Measurements from ENCODE around the gene UBE4B.

UBE4B gene

GRCh38 chr1:10207810-10208209 lies 175.1 kb downstream of the UBE4B start:
- no peak overlapping the region for H2BK5ac ChIP-seq (ENCODE audit: low read depth, low read length, poor library complexity)
- peaks cover 20% of the 10 kb centered on the region for H3K79me2 ChIP-seq (ENCODE audit: control insufficient read depth, insufficient read depth, low read length, poor library complexity)
- no peak for DNase-seq
- H3K4me2 ChIP-seq (ENCODE audit: low read length) = no peak overlapping the region
- H3K9me3 ChIP-seq (ENCODE audit: insufficient read depth, low read depth, low read length) = no peaks in the 10 kb centered on the region
- no peak overlapping the region for H2BK12ac ChIP-seq (ENCODE audit: low read length)
- no peak overlapping the region for H2BK120ac ChIP-seq (ENCODE audit: insufficient read depth, low read length, poor library complexity)
- no peak overlapping the region for H4K12ac ChIP-seq (ENCODE audit: low read depth, low read length)
- H3K18ac ChIP-seq (ENCODE audit: low read length) = no peak overlapping the region
- WGBS (ENCODE audit: extremely low coverage, insufficient coverage, insufficient read length) = no CpG with 5 or more reads among the region's 3 CpGs
- no peaks in the 10 kb centered on the region for H3K27me3 ChIP-seq (ENCODE audit: insufficient read depth, low read length)
- H3K36me3 ChIP-seq (ENCODE audit: control insufficient read depth in 1 of 2, insufficient read depth in 2 of 2, low read length in 2 of 2) = no peaks in the 10 kb centered on the region
- H4K8ac ChIP-seq (ENCODE audit: low read depth, low read length) = no peak overlapping the region
- no peak overlapping the region for H4K91ac ChIP-seq (ENCODE audit: low read depth, low read length)
- H3K27ac ChIP-seq (ENCODE audit: low read depth, low read length) = no peak overlapping the region
- peaks cover 0 to 3% of the 10 kb centered on the region in 2 experiments for H3K4me1 ChIP-seq (ENCODE audit: control insufficient read depth in 1 of 2, insufficient read depth in 2 of 2, low read length in 2 of 2)
- H3K9ac ChIP-seq (ENCODE audit: low read length) = no peak overlapping the region
- no peak overlapping the region for H2AFZ ChIP-seq (ENCODE audit: insufficient read depth, low read length, poor library complexity)
- H2AK5ac ChIP-seq (ENCODE audit: low read length) = no peak overlapping the region
- no peak overlapping the region for H3K4me3 ChIP-seq (ENCODE audit: low read depth, low read length)
- no peak overlapping the region for H3K14ac ChIP-seq (ENCODE audit: low read length)
- H3K4ac ChIP-seq (ENCODE audit: low read depth, low read length) = no peak overlapping the region
- H3K23ac ChIP-seq (ENCODE audit: low read length) = no peak overlapping the region
- peaks cover 15% of the 10 kb centered on the region for H3K79me1 ChIP-seq (ENCODE audit: low read length)

GRCh38 chr1:10208537-10208936 lies 175.8 kb downstream of the UBE4B start:
- Histone ChIP-seq H3K4me3 (ENCODE audit: low read depth, low read length) (no peak overlapping the region), H3K36me3 (ENCODE audit: control insufficient read depth in 1 of 2, insufficient read depth in 2 of 2, low read length in 2 of 2) (no peaks in the 10 kb centered on the region), H3K14ac (ENCODE audit: low read length) (no peak overlapping the region), H3K9me3 (ENCODE audit: insufficient read depth, low read depth, low read length) (no peaks in the 10 kb centered on the region), H3K4me2 (ENCODE audit: low read length) (no peak overlapping the region), H3K4me1 (ENCODE audit: control insufficient read depth in 1 of 2, insufficient read depth in 2 of 2, low read length in 2 of 2) (peaks cover 0 to 3% of the 10 kb centered on the region in 2 experiments), H2AK5ac (ENCODE audit: low read length) (no peak overlapping the region), H2BK120ac (ENCODE audit: insufficient read depth, low read length, poor library complexity) (no peak overlapping the region), H3K9ac (ENCODE audit: low read length) (no peak overlapping the region), H4K12ac (ENCODE audit: low read depth, low read length) (no peak overlapping the region), H3K79me2 (ENCODE audit: control insufficient read depth, insufficient read depth, low read length, poor library complexity) (peaks cover 20% of the 10 kb centered on the region), H3K27me3 (ENCODE audit: insufficient read depth, low read length) (no peaks in the 10 kb centered on the region), H3K18ac (ENCODE audit: low read length) (no peak overlapping the region), H3K23ac (ENCODE audit: low read length) (no peak overlapping the region), H2AFZ (ENCODE audit: insufficient read depth, low read length, poor library complexity) (no peak overlapping the region), H4K8ac (ENCODE audit: low read depth, low read length) (no peak overlapping the region), H2BK5ac (ENCODE audit: low read depth, low read length, poor library complexity) (no peak overlapping the region), H3K27ac (ENCODE audit: low read depth, low read length) (no peak overlapping the region), H2BK12ac (ENCODE audit: low read length) (no peak overlapping the region), H3K79me1 (ENCODE audit: low read length) (peaks cover 15% of the 10 kb centered on the region), H3K4ac (ENCODE audit: low read depth, low read length) (no peak overlapping the region), H4K91ac (ENCODE audit: low read depth, low read length) (no peak overlapping the region)
- WGBS (ENCODE audit: extremely low coverage, insufficient coverage, insufficient read length) = no CpG with 5 or more reads among the region's 11 CpGs
- peak in 1 of 2 donors; percentile 22 for DNase-seq

- WGBS (ENCODE audit: extremely low coverage, insufficient coverage, insufficient read length) = no CpG with 5 or more reads among the region's 8 CpGs
- Histone ChIP-seq H2BK12ac (ENCODE audit: low read length) (no peak overlapping the region), H2BK5ac (ENCODE audit: low read depth, low read length, poor library complexity) (peak overlapping the region; percentile 88), H3K9ac (ENCODE audit: low read length) (no peak overlapping the region), H3K27me3 (ENCODE audit: insufficient read depth, low read length) (no peaks in the 10 kb centered on the region), H3K79me2 (ENCODE audit: control insufficient read depth, insufficient read depth, low read length, poor library complexity) (peaks cover 24% of the 10 kb centered on the region), H4K12ac (ENCODE audit: low read depth, low read length) (peak overlapping the region; percentile 88), H3K4ac (ENCODE audit: low read depth, low read length) (no peak overlapping the region), H3K9me3 (ENCODE audit: insufficient read depth, low read depth, low read length) (no peaks in the 10 kb centered on the region), H3K27ac (ENCODE audit: low read depth, low read length) (peak overlapping the region; percentile 54), H3K14ac (ENCODE audit: low read length) (peak overlapping the region; percentile 84), H3K36me3 (ENCODE audit: control insufficient read depth in 1 of 2, insufficient read depth in 2 of 2, low read length in 2 of 2) (no peaks in the 10 kb centered on the region), H3K79me1 (ENCODE audit: low read length) (peaks cover 15% of the 10 kb centered on the region), H3K4me2 (ENCODE audit: low read length) (peak overlapping the region; percentile 82), H3K23ac (ENCODE audit: low read length) (no peak overlapping the region), H2BK120ac (ENCODE audit: insufficient read depth, low read length, poor library complexity) (no peak overlapping the region), H4K8ac (ENCODE audit: low read depth, low read length) (peak overlapping the region; percentile 88), H3K18ac (ENCODE audit: low read length) (peak overlapping the region; percentile 62), H4K91ac (ENCODE audit: low read depth, low read length) (peak overlapping the region; percentile 92), H2AFZ (ENCODE audit: insufficient read depth, low read length, poor library complexity) (peak overlapping the region; percentile 85), H3K4me1 (ENCODE audit: control insufficient read depth in 1 of 2, insufficient read depth in 2 of 2, low read length in 2 of 2) (peaks cover 2 to 3% of the 10 kb centered on the region in 2 experiments), H3K4me3 (ENCODE audit: low read depth, low read length) (peak overlapping the region; percentile 71), H2AK5ac (ENCODE audit: low read length) (no peak overlapping the region)
- no peak for DNase-seq
Observed at GRCh38 chr1:10209590-10209904, 176.8 kb downstream of the UBE4B start.

GRCh38 chr1:10209905-10210810 lies 177.4 kb downstream of the UBE4B start, which contains the start of gene KIF1B:
KIF1B (plus strand) TSS chr1:10210570; CDS start chr1:10232329, 21,759 bp downstream.
- DNase-seq = peak; percentile 98 to 99
- Histone ChIP-seq H4K12ac (ENCODE audit: low read depth, low read length) (peak within 1 kb of the TSS; percentile 88), H3K23ac (ENCODE audit: low read length) (no peak within 1 kb of the TSS), H2BK5ac (ENCODE audit: low read depth, low read length, poor library complexity) (peak within 1 kb of the TSS; percentile 88), H3K36me3 (ENCODE audit: control insufficient read depth in 1 of 2, insufficient read depth in 2 of 2, low read length in 2 of 2) (no peaks in the 10 kb centered on the region), H3K14ac (ENCODE audit: low read length) (peak within 1 kb of the TSS; percentile 87), H2BK12ac (ENCODE audit: low read length) (peak within 1 kb of the TSS; percentile 10), H3K4me2 (ENCODE audit: low read length) (peak within 1 kb of the TSS; percentile 82), H3K4me1 (ENCODE audit: control insufficient read depth in 1 of 2, insufficient read depth in 2 of 2, low read length in 2 of 2) (peaks cover 2 to 3% of the 10 kb centered on the region in 2 experiments), H2AFZ (ENCODE audit: insufficient read depth, low read length, poor library complexity) (peak within 1 kb of the TSS; percentile 85), H3K9me3 (ENCODE audit: insufficient read depth, low read depth, low read length) (no peaks in the 10 kb centered on the region), H3K9ac (ENCODE audit: low read length) (peak within 1 kb of the TSS; percentile 89), H3K27me3 (ENCODE audit: insufficient read depth, low read length) (no peaks in the 10 kb centered on the region), H3K18ac (ENCODE audit: low read length) (peak within 1 kb of the TSS; percentile 95), H3K79me2 (ENCODE audit: control insufficient read depth, insufficient read depth, low read length, poor library complexity) (peaks cover 24% of the 10 kb centered on the region), H2BK120ac (ENCODE audit: insufficient read depth, low read length, poor library complexity) (peak within 1 kb of the TSS; percentile 82), H3K4ac (ENCODE audit: low read depth, low read length) (peak within 1 kb of the TSS; percentile 87), H3K27ac (ENCODE audit: low read depth, low read length) (peak within 1 kb of the TSS; percentile 62), H2AK5ac (ENCODE audit: low read length) (peak within 1 kb of the TSS; percentile 12), H3K79me1 (ENCODE audit: low read length) (peaks cover 15% of the 10 kb centered on the region), H4K8ac (ENCODE audit: low read depth, low read length) (peak within 1 kb of the TSS; percentile 88), H4K91ac (ENCODE audit: low read depth, low read length) (peak within 1 kb of the TSS; percentile 92), H3K4me3 (ENCODE audit: low read depth, low read length) (peak within 1 kb of the TSS; percentile 100)
- WGBS (ENCODE audit: extremely low coverage, insufficient coverage, insufficient read length) = no CpG with 5 or more reads among the region's 107 CpGs
